HG03442 (cell line): ENCODE data around the gene PSD4.
A peak's percentile ranks its signal among the peaks of the same experiment; 100 is the strongest.
"Not testable (repeated sequence)": the region's sequence is repeated elsewhere in the genome, so short reads cannot be mapped to it uniquely, and the experiment has no call there.

Experiments used
- ATAC-seq: cut with Tn5 transposase; IDR thresholded peaks from one replicate; pipeline ENCODE4 v1.9.1; 2021; ENCODE audit warnings: mild to moderate bottlenecking, moderate library complexity; ENCODE audit not compliant: unreplicated experiment

The PSD4 gene

DNA sequence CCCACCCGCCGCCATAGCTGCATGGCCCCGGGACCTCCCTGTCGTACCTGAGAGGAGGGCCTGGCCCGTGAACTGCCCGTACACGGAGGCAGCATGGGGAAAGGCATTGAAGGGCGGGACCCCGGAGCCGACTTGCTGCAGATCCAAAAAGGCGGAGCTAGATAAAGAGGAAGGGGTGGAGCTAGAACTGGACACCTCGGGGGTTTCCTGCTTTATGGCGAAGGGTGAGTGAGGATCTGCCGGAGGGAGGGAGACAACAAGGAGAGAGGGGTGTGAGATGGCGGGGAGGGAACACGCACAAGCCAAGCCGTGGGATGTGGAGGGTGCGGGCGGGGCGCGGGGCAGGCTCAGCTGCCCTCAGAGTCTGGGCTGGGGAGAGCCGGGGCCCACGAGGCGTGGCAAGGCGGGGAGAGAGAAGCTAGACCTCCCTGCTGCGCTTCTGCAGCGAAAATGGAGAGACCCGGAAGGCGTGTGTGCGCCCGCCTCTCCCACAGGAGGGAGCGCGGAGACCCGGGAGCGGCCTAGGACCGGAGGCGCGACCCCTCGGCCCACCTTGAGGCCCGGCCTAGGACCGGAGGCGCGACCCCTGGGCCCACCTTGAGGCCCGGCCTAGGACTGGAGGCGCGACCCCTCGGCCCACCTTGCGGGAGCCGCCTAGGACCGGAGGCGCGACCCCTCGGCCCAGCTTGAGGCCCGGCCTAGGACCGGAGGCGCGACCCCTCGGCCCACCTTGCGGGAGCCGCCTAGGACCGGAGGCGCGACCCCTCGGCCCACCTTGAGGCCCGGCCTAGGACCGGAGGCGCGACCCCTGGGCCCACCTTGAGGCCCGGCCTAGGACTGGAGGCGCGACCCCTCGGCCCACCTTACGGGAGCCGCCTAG is 61.8 kb downstream of the PSD4 start:
- ATAC-seq = not testable (repeated sequence)

DNA sequence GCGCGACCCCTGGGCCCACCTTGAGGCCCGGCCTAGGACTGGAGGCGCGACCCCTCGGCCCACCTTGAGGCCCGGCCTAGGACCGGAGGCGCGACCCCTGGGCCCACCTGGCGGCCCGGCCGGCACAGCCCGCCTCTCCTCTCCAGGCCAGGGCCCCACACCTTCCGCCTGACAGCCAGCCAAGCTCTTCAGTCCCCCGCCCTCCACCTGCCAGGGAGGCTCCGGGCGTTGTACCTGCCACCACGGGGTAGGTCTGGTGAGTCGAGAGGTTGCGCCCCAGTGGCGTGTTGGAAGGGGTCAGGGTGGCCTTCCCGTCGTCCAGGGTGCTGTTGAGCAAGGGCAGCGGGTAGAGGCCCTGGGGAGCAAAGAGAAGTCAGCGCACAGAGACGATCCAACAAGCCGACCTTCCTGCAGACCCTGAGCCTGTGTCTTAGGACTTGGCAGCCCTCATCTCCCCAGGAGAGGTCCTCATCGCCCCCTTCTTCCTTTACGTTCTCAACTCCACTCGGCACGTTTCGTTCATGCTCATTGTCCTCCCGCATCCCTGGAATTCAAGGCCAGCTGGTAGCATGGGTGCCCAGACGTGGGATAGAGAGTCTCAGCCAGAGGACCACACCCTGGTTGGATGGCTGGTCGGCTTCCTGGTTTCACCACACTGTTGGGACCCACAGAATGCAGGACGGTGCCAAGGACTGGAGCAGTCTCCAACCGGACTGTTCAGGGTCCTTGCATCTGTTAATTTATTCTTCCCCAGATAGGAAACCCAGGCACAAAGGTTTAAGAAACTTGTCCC is 62.8 kb downstream of the PSD4 start:
- no peak for ATAC-seq

DNA sequence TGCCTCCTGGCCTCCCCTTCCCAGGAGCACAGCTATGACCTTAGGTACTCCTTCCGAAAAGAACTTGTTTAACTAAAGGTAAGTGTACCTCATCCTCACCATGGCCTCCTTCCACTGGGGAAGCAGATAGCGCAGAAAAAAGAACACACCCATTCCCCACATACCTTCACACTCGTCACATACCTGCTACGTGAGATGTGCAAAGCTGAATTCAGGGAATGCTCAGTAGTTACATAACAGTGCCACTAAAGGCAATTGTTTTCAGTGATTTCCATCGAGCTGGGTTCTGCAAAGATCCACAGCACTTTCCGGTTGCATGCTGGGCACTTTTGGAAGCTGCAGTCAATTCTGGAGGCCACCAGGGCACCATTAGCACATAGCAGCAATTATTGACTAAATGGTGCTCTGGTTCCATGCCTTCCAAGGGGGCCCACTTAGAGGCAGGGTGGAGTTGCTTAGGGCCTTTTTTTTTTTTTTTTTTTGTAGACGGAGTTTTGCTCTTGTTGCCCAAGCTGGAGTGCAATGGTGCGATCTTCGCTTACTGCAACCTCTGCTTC is 63.9 kb downstream of the PSD4 start:
- no peak for ATAC-seq

DNA sequence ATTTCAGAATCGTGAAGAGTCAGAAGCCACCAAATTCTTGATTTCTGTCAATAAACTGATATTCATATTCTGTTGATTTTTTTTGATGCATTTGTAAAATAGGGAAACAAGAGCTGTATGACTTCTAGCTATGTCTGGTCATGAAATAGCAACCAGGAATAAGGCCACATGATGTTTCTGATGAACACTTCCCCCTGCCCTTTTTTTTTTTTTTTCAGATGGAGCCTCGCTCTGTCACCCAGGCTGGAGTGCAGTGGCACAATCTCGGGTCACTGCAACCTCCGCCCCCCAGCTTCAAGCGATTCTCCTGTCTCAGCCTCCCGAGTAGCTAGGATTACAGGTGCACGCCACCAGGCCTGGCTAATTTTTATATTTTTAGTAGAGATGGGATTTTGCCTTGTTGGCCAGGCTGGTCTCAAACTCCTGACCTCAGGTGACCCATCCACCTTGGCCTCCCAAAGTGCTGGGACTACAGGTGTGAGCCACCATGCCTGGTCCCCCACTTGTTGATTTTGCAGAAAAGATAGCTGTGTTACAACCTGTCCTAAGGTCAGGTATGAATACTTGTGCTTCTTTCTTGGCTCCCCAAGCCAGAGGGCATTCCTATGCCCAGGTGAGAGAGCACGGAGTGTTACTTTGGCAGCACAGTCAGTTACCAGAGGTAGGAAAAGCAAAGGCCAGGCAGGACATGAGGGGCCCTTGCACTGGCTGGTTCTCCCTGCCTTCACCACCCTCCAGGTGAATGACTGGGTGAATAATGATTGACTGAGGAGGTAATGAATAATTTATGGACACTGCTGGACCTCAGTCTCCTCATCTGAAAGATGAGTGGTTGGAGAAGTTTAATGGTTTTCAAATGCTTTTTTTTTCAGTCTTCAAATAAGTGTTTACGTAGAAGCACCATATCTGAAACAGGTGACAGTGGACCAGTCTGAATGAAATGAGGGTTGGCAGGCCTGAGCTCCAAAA is 65.4 kb downstream of the PSD4 start:
- no peak for ATAC-seq

DNA sequence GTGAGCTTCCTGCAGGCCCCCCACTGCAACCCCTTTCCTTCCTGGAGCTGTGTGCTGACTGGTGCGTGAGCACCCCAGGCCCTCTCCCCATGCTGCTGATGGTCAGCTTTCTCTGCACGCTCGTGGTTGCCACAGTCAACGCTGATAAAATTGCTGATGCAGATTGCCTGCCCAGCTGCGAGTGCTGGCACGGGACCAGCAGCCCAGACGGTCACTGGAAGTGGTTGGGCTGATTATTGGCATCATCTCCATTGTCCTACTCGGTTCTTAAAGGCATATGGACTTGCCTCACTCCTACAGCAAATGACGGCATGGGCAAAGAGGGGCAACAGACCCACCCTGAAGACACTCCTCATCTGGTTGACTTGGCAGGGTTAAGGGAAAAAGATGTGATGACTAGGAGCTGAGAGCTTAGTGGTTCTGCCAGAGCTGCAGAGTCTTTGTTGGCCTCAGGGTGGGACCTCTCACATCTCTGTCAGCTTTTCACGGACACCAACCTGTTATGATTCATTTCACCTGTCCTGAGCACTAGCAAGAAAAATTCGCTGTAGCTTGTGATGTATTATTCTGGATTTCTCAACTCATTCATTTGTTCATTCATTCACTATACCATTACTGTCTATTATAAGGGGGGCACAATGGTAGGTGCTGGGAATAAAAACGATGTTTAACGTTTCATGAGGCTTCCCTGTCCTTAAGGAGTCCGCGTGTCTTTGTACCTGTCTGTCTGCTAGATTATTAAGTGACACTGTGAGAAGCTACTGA is 66.6 kb downstream of the PSD4 start:
- ATAC-seq = no peak

DNA sequence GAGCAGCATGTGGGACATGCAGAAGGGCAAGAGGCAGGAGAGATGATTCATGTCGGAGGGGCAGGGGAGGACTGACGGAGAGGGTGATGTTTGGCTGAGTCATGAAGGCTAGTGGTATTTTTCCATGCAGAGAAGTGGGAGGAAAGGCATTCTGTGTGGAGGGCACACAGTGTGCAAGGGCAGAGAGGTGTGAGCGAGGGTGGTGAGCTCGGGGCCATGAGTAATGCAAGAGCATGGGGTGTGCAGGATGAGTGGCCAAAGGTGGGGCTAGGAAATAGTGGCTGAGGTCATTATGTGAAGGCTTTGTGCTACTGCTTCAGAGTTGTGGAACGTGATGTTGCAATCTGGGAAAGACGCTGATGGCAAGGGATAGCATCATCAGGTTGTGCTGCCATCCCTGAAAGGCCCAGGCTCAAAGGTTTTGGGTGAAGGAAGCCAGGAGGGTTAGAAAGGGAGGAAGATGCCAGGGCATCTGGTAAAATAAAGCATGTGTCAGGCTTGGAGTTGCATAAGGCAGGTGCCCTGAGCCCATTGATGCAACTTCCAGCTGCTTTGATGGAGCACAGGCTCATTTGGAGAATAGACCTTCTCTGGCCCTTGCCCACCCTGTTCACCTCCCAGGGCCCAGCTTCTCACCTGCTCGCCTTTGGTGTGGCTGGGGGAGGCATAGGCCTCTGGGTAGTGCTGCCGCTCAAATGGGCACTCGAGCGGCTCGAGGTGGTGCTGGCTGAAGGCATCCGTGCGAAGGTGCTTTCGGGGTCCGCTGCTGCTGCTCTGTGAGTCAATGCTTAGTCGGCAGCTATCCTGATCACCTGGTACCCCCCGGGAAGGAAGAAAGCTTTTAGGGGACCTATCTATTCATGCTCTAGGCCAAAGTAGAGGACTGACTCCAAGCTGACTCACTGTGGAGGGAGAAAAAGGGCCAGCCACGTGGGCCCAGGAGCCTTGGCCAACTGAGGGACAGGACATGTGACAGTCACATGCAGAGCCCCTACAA is 67.4 kb downstream of the PSD4 start:
- no peak for ATAC-seq

DNA sequence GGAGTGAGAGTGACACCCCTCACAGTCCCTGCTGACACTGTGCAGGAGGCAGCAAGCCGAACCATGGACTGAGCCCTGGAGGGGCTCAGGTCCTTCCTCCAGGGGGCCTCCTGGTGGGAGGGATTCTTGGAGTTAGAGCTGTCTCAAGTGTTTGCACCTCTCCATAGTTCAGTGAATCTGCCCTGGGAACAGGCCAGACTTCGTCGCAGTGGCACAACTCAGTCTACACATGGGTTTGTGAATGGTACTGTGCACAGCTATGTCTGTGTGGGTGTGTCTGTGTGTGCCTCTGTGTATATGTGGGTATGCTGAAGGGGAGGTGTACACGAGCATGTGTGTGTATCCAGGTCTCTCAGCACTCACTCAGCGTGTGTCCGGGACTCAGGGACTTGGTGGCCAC is 68.6 kb downstream of the PSD4 start:
- ATAC-seq = no peak

DNA sequence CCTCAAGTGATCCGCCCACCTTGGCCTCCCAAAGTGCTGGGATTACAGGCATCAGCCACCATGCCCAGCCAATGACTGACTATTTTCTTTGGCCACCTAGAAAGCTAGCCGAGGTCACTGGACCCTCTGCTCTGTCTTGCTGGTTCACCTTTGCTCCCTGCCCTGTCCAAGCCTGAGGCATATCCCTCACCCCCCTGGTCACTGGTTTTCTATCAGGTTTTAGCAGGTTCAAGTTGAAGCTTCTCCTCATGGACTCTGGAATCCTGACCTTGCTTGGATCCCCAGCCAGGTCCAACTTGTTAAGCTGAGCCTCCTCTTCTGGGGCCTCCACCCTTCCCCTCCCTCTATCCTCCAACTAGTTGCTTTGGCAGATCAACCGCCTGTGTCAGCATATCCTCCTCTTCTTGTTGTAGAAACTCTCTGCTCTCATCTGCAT is 71.5 kb downstream of the PSD4 start:
- ATAC-seq = no peak

DNA sequence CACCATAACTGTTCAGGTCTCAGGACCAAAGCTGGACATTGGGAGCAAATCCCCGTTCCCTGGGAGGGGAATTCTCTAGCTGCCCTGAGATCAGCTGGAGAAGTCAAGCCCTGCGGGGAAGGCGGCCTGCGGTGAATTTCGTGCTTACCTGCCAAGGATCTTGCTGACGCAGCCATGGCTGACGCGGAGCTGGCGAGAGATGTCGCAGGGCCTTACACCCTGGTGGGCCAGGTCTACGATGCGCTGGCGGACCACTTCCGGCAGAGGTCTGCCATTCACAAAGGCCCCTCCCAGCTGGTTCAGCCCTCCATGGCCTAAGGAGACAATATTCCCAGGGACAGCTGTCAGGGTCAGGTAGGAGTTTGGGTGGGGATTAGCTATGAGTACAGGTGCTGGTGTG is 72.8 kb downstream of the PSD4 start:
- ATAC-seq = no peak

DNA sequence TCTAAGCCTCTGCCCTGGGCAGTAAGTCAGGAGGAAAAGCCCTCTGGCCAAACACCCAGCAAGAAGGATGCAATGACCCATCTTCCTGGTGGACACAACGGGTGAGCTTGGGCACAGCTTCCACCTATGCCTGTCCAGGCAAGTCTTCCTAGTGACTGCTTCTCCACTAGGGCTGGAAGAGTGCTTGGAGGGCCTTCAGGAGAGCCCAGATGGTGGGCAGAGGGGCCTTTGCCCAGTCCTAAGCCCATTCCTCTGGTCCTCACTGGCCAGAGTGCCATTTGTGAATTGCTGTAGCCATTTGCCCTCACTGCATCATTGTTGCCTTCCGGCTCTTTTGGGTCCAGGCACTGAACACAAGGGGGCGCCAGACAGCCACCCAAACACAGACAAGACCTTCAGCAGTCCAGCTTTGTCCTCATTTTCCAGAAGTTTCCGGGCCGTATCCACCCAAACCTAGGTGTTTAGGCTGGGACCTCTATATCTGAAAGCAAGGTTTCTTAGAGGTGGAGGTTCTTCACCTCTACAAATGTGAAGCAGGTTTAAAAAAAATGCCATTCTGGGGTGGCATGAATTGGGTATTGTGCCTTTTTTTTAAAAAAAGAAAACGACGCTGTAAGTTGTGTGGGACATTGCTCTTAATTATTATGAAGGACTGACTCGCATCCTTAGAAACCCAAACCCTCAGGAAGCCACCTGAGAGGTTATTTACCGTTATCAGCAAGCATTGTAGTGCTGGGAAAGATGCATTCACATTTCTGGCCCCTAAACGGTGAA is 75.4 kb downstream of the PSD4 start:
- ATAC-seq = peak; percentile 64

DNA sequence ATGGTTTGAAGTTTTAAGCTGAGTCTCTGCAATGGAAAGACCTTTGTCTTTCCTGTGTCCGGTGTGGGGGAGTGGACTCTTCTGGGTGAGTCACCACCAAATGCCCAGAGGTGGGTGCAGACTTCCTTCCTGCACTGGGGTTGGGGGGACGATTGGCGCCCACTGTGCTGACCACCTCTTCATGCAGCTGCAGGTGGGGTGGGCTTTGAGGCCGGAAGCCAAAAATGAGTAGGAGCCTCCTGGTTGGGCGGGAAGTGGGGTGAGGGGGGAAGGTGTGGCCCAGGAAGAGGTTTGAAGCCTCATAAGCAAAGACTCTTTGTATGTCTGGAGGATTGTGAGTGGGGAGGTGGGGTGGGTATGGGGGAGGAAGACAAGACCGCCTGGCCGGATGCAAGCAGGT is 77.3 kb downstream of the PSD4 start:
- ATAC-seq = no peak

DNA sequence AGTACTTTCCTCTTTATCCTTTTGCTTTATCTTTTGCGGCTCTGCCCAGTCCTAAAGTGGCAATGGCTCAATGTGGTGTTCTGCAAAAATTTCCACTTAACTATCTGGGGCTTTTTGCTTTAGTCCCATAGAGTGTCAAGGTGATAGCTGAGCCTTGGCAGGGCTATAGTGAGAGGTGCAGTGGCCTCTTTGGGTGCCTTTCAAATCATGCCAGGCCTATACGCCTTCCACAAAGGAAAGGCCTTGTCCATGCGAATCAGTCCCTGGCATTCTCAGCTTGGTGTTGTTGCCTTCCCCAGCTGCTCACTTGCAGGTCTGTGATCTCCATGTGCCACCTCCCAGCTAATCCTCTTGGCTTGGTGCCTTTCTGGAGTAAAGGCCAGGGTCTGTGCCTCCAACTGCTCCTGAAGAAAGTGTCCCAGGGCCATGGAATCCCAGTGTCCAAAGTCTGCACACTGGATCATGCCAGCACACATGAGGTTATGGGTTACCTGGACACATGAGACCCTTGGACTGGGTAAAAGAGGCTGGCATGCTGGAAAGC is 78.3 kb downstream of the PSD4 start:
- no peak for ATAC-seq

DNA sequence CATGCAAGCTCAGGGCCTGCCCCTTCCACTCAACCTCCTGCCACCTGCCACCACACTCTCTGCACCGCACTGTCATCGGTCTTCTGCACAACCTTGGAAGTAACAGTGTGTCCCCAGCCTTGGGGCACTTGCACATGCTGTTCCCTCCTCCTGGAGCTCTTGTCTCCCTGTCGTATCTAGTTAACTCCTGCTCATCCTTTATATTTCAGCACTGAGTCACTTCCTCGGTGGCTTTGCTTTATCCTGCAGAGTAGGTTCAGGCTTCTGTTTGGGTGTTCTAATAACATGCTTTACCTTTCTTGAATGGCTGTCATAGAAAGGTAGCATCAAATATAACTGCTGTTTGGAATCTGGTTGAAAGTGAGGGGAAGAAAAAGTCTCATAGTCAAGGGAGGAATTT is 79.7 kb downstream of the PSD4 start:
- no peak for ATAC-seq

DNA sequence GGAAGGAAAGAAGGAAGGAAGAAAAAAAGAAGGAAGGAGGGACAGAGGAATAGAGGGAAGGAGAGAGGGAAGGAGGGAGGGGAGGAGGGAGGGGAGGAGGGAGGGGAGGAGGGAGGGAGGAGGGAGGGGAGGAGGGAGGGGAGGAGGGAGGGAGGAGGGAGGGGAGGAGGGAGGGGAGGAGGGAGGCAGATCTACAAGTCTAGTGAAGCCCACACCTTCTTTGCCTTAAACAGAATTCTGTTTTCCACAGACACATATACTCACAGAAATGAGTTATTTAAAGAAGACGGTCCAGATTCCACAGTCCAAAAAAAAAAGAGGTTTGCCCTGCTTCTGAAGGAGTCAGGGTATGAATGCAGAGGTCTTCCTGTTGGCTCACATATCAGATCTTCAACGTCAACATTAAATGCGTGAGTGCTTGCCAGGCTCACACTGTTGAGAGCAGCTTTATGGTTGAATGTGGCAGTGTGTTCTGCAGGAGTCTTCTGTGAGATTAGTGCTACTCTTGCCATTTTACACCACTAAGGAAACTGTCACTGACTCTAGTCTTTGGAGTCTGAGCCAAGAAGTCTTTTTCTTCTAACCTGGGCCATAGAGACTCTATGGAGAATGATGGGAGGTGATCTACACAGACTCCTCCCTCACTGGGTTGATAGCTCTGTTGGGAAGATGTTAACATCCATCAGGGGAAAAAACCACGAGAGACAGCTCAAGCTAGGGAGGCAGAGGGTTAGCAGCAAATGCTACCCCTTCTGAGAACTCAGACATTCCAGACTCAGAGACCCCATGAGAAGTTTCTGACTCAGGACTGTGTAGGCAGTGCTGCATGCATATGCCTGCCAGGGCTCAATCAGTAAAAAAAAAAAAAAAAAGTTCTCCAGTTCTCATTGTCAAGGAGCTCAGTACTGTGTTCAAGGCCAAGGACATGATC is 81.6 kb downstream of the PSD4 start:
- no peak for ATAC-seq

DNA sequence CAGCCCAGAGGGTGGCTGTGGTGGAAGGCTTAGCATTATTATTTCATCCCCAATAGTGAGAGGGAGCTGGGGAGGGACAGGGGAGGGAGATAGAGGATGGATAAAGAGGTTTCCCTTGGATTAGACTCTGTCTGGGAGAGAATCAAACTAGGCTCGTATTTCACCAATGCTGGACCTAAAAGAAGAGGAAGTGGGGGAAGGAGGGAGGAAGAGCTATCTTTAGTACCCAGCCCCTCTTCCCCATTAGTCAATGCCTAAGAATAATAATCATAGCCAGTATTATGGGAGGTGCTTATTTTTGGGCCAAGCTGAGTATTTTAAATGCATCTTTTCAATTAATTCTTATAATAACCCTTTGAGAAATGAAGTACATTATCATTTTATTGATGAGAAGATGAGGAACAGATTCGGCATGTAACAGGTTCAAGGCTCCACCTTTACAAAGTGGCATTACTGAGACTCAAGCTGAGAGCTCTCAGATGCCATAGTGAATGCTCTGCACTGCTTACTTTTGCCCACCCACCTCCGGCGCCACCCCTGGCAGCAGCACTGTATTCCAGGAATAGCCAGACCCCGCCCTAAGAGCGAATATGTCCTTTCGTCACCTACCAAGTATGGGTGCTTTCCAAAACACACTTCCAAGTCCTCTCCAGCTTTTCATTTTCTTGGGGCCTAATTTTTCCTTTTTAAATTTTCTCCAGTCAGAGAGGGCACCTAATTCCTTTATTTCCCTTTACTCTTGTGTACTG is 83.9 kb downstream of the PSD4 start:
- no peak for ATAC-seq
